NCI-H1105 (cell line): ENCODE measurements around the gene EYS.

Source experiments
- DNase-seq: peaks from one replicate; lab custom pipeline; 2025; lab: John Stamatoyannopoulos, UW

EYS gene

GRCh38 chr6:65707126-65707826 lies at the start of gene EYS:
TSS of gene EYS (minus strand) at chr6:65707226. CDS start at chr6:65495410, 211,816 bp downstream.
- peak; percentile 86 for DNase-seq

DNA sequence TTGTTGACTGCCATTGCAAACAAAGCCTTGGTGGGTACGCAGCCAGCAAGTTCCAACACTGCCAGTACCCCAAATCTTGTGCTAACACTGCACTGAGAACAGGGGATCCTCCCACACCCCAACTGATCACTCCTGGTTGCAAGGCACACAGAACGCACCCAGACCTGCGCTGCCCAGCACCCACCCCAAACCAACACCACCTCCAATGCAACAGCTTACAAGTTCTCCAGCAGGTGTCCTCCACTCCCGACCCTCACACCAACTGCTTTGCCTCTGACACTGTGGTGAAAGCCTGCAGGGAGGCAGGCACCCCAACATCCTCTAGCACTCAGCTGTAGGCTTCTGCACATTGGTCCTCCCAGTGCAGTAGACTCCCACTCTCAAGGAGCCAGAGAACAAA lies 39.3 kb upstream of the EYS start:
- DNase-seq, result no peak

DNA sequence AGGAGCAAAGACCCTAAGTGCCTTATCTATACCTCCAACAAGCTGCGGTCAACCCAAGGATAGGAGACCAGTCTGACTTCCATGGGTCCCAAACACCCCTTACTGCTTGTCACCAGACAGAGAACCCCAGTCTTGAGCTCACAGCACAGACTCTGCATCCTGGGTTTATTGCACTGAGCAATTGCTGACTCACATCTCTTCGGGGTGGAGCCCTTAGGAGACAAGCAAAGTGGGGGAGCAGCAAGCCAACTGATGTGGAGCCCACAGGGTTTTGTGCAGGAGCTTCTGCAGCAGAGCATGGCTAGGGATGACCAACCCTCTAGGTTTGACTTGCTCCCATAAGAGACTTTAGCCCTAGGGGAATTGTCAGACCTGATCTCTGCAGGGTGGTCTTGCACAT lies 38.6 kb upstream of the EYS start:
- no peak for DNase-seq

- no peak for DNase-seq
These were observed 22.0 kb upstream of the EYS start for GRCh38 chr6:65728879-65729479.

DNA sequence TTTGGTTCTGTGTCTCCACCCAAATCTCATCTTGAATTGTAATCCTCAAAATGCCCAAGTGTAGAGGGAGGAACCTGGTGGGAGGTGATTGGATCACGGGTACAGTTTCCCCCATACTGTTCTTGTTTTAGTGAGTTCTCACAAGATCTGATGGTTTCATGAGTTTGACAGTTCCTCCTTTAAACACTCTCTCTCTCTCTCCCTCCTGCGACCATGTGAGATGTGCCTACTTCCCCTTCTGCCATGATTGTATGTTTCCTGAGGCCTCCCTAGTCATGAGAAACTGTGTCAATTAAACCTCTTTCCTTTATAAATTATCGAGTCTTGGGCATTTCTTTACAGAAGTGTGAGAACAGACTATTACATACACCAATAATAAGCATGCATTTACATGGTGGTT lies 12.1 kb upstream of the EYS start:
- DNase-seq, result no peak

GRCh38 chr6:65711531-65711930 lies 4.5 kb upstream of the EYS start:
- DNase-seq, result no peak

DNA sequence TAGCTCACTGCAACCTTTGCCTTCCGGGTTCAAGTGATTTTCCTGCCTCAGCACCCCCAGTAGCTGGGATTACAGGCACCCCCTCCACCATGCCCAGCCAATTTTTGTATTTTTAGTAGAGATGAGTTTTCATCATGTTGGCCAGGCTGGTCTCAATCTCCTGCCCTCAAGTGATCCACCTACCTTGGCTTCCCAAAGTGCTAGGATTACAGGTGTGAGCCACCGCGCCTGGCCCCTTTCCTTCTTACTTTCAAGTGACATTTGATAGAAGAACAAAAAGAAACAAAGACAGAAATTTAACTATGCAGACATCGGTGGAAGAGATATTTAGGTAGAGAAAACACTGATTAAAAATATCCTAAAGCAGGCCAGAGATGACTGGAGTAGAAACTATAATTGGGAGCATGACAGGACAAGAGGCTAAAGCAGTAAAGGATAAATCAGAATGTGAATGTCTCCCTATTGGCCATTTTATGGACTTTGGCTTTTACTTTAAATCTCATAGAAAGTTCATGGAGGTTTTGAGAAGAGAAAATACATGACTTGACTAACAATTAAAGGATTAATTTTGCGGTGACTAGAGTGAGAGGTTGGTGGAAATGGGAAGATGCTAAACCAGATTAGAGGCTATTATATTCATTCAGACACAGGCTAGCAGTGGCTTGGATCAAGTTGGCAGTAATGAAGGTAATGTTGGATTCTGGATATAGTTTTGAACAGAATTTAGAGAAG lies 2.2 kb upstream of the EYS start:
- no peak for DNase-seq

DNA sequence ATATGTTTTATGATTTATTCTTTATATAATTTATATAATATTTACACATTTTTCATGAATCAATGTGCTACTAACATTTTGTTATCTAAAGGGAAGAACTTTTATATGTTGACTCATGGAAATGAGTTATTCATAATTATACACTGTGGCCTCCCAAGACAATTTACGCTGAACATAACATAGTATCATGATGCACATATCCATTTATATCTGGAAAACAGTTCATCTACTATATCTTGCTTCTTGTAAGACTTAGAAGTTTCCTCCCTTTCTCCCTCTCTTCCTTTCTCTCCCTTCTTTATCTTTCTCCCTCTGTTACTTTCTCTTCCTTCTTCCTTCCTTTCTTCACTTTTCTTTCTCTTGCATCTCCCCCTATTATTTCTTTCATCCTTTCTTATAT lies 1.1 kb upstream of the EYS start:
- DNase-seq, result no peak

DNA sequence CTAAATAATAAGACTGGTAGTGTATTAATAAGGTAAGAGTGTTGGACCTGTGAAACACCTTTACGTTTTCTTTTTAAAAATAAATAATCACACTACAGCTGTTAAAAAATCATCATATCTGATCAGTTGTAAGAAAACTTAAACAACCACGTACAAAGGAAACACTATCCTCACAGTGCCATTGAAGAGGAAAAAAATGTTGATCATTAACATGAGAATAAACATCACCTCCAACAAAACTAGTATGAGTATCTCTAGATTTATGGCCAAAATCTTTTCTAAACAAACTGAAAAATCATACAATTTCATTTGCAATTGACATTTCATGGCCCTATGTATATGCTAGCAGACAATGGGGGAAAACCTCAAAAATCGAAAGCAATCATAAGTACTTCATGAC lies 590 bp downstream of the EYS start:
- DNase-seq, result peak; percentile 17

GRCh38 chr6:65701325-65701724 lies 5.7 kb downstream of the EYS start:
- no peak for DNase-seq

DNA sequence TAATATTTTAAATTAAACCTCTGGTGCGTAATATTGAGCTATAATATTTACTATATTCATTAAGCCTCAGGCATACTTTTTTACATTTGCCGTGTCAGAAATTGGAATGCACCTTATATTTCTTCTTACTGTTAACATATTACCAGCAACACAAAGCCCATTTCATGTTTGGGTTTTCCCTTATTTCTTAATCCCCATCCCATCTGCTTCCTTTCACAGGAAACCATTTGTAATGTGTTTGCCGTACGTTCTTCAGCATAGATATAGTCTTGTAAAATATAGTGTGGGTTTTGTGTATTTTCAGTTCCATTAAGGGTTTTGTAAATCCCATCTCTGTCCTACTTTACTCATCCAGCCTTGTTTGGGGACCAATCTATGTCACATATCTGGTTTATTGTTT lies 6.5 kb downstream of the EYS start:
- DNase-seq, result no peak

DNA sequence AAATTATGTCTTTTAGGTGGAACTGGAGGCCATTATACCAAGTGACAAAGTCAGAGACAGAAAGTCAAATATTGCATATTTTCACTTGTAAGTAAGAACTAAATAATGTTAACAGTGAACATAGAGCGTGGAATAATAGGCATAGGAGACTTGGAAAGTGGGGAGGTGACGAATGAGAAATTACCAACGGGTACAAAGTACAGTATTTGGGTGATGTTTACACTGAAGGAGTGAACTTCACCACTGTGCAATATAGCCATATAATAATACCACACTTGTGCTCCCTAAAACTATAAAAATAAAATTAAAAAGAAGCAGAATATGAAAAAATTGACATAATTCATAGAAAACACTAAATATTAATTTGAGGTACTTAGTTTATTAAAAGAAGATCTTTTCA lies 14.9 kb downstream of the EYS start:
- no peak for DNase-seq

GRCh38 chr6:65680232-65680631 lies 26.8 kb downstream of the EYS start:
- DNase-seq, result no peak

- peak; percentile 25 for DNase-seq
These were observed 35.1 kb downstream of the EYS start for GRCh38 chr6:65671922-65672321.

- peak; percentile 54 for DNase-seq
These were observed 38.9 kb downstream of the EYS start for GRCh38 chr6:65667916-65668656.

- no peak for DNase-seq
These were observed 56.9 kb downstream of the EYS start for GRCh38 chr6:65650086-65650485.

GRCh38 chr6:65649392-65649791 lies 57.6 kb downstream of the EYS start:
- no peak for DNase-seq

DNA sequence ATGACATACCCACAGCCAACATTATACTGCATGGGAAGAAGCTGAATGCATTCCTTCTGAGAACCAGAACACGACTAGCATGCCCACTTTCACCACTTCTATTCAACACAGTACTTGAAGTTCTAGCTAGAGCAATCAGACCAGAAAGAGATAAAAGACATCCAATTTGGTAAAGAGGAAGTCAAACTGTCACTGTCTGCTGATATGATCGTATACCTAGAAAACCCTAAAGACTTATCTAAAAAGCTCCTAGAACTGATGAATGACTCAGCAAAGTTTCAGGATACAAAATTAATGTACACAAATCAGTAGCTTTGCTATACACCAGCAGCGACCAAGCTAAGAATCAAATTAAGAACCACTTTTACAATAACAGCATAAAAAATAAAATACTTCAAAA lies 60.5 kb downstream of the EYS start:
- DNase-seq, result no peak

DNA sequence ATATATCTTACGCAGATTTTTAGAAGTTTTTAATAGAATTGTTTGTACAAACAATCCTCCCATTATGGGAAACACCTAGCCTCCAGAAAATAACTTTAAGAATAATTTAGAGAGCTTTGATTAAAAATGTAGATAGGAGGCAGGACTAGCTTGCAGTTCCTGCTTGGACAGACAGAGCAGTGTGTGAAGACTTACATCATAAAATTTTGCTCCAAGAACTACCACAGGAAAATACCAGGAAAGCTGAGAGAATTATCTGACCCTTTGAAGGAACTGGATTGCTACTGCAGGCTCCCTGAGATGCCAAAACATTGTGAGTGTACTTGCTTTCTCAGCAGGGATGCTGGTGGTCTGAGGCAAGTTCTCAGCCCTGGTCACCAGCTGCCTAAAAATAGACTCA lies 64.2 kb downstream of the EYS start:
- DNase-seq, result no peak

- DNase-seq, result no peak
These were observed 68.8 kb downstream of the EYS start for GRCh38 chr6:65638047-65638831.

- DNase-seq, result no peak
These were observed 69.6 kb downstream of the EYS start for GRCh38 chr6:65637289-65638046.
